Cerebellar cortex (tissue), 1 donor: ENCODE measurements around the gene RAMACL.
"Not testable (repeated sequence)": the region's sequence is repeated elsewhere in the genome, so short reads cannot be mapped to it uniquely, and the experiment has no call there.

Experiments used
- DNase-seq: peaks from one replicate; pipeline ENCODE4 v3.0.0-alpha.2; 2015; ENCODE audit warnings: low spot score

RAMACL gene

DNA sequence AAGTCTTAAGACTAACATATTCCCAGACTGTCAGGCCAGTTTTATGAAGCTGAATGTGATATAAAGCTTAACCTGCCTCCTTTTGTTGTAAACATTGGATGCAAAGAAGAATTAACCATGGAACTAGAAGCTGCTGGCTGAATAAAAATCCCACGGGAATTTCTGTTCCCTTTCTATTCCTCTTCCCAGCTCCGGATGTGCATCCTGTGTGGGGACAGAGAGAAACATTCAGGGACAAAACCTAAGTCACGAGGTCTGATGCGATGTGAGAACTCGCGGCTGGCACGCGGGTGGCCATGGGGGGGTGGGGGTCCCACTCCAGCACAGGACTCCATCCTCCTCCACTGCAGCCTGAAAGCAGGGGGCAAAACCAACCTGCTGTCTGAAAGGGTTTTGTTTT, 32.2 kb downstream of the RAMACL start:
- DNase-seq = no peak

- DNase-seq = peak; percentile 66
Measured at GRCh38 chr6:166553563-166554271, 32.8 kb downstream of the RAMACL start.

GRCh38 chr6:166552600-166552999, 33.9 kb downstream of the RAMACL start:
- DNase-seq = no peak

- no peak for DNase-seq
Measured at GRCh38 chr6:166551754-166552495, 34.6 kb downstream of the RAMACL start.

- DNase-seq = no peak
Measured at GRCh38 chr6:166546653-166547052, 39.8 kb downstream of the RAMACL start.

DNA sequence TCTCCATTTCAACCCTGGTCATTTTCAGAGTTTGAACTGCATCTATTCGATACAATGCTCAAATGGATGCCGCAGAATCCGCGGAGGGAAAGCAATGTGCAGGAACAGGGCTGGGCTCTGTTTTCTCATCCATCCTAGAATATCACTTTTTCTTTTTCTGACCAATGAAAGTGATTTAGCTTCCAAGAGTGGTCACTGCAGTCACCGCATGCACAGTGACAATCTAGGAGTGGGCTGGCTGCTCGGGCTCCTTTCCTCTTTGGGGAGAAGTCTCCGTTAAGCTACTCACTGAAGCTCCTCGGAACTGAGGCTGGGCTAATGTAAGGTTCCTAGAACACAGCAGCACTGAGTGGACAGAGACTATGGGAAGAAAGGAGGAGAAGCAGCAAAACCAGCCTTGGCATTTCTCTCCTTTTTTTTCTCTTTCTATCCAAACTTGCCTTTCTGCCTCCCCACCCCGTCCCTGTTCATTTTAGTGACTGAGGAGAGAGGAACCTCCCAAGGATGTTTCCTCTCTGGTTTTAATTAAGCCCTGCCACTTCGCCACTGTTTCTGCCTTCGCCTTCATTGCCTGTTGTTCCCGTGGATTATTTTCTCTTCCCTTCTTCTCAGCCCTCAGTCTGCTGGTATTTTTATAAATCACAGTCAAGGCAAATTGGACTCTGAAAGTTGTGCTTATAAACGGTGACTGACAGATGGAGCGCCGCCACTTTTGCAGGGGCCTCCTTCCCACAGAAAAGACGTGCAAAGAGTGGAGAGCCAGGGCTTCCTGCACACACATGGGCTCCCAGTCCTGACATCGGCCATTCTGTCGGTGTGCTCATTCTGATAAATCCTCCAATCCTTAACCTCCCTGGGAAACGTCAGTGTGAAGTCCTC, 41.1 kb downstream of the RAMACL start:
- DNase-seq = no peak

DNA sequence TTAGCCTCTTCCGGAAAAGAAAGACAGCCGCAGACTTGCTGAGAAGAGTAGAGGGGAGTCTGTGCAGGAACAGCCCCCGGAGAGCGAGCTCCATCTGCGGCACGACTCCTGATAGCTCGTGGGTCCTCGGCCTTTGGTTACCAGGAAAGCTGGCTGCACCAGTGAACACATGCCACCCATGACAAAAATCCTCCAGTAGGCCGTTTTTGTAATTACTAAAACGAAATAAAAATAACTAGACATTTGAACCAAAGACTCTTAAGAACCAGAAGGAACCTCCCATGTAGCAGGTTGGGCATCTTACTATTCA, 42.2 kb downstream of the RAMACL start:
- DNase-seq = no peak

- no peak for DNase-seq
Measured at GRCh38 chr6:166543603-166544295, 42.7 kb downstream of the RAMACL start.

DNA sequence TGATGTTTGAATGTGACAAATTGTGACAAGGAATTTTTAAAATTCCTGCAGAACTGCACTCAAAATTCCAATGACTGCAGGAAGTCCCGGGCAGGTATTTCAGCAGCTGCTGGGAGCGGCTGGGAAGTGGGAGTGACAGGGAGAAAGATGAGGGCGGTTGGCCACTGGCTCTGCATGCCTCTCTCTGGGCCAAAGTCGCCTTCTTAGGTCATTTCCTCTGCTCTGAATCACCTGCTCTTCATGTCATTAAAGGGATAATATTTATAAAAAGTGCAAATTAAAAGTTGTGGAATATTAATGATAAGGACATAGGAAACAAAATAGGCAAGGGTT, 43.9 kb downstream of the RAMACL start:
- DNase-seq = no peak

GRCh38 chr6:166541876-166542579, 44.5 kb downstream of the RAMACL start:
- no peak for DNase-seq

DNA sequence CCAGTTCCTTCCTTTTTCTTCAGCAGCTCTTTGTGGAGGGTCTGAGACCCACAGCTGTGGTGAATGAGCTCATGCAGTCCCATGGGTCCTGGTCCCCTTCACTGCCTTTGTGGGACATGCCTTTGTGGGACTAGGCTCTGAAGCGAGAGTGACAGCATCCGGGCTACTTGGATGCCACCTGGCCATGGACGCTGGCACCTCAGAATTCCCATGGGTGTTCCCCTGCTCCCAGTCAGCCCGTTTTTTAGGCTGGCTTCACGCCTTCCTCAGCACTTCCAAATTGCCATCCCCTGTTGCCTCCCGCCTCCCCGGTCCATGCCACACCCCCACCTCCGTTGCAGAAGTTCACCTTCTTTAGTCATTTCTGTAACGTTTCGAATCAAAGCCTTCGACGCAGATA, 45.1 kb downstream of the RAMACL start:
- no peak for DNase-seq

DNA sequence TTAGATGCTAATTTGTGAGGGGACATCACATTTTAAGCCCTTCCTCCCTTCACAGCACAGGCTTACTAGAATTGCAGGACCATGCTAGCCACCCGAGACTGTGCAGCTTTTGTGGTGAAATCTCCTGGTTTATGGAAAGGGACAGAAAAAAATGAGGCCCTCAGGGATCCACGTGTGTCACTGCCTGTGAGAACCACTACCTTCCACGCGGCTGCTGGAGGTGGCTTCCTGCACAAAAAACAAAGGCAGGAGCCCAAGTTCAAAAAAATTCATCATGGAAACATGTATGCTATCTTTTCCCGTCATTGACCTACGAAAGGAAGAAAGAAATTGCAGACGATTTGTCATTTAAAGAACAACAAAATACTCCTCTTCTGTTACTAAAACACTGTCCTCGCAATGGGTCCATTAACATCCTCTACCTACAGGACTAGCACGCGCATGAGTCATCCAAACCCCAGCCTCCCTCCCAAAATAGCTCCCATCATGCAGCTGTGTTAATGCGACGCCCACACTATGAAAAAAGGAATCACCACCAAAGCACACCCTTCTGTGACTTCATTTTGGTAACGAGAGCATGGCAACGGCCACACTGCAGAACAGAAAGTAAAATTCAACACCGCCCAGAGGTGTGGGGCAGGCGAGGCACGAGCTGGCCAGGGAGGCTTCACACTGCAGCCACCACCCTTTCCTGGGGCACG, 45.7 kb downstream of the RAMACL start:
- no peak for DNase-seq

- no peak for DNase-seq
Measured at GRCh38 chr6:166539543-166539942, 46.9 kb downstream of the RAMACL start.

DNA sequence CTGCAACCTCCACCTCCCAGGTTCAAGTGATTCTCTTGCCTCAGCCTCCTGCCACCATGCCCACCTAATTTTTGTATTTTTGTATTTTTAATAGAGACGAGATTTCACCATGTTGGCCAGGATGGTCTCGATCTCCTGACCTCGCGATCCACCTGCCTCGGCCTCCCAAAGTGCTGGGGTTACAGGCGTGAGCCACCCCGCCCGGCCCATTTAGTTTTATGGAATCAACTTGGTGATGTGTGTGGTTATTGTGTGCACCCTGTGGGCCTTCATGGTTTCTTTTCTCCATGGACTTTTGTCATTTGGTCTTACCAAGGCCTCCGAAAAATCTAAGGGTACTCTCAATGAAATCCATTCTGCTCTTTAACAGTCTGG, 47.5 kb downstream of the RAMACL start:
- DNase-seq = not testable (repeated sequence)

DNA sequence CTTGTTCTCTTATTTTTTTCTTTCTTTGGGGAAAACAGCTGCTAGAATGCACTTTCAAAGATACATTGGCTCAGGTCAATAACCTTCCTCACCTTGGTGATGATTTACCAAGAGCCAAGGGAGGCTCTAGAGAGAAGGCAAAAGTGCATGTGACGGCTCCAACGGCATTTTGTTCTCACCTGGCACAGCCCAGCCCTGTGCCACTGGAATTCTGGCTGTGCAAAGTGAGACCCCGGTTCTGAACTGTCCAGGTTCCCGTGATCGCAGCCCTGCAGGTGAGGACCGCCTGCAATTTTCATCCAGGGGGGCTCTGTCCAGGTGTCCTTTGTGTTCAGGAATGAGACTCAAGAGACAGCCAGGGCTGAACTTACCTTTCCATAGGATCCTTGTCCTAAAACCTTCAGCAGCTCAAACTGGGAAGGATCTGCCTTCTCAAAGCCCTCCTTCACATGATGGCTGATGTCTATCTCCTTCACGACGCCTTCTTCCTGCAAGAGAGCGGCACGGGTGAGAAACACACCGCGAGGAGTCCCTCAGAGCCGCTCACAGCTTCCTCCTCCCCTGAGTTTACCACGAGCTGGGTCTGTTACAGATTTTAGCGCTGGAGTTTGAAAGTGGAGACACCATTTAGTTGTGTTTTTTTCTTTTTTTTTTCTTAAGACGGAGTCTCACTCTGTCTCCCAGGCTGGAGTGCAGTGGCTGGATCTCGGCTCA, 48.0 kb downstream of the RAMACL start:
- DNase-seq = no peak

- DNase-seq = no peak
Measured at GRCh38 chr6:166534658-166535406, 51.6 kb downstream of the RAMACL start.

GRCh38 chr6:166533205-166533824, 53.2 kb downstream of the RAMACL start:
- no peak for DNase-seq
